ENCODE data around the gene CCDC92.

The CCDC92 gene, protein sequence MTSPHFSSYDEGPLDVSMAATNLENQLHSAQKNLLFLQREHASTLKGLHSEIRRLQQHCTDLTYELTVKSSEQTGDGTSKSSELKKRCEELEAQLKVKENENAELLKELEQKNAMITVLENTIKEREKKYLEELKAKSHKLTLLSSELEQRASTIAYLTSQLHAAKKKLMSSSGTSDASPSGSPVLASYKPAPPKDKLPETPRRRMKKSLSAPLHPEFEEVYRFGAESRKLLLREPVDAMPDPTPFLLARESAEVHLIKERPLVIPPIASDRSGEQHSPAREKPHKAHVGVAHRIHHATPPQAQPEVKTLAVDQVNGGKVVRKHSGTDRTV

GRCh38 chr12:123972457-123973401, at the start of gene CCDC92, which contains the start of gene ZNF664:
Gene CCDC92 (minus strand): TSS chr12:123972831. CDS start chr12:123944305, 28,526 bp downstream.
Gene ZNF664 (plus strand): TSS chr12:123973215. CDS start chr12:124012145, 38,930 bp downstream.
- Histone ChIP-seq H3K9me3 (ENCODE audit: insufficient read depth, low read length) (no peaks in the 10 kb centered on the region), H3K4me2 (ENCODE audit: low read depth, low read length, poor library complexity, severe bottlenecking) (peak within 1 kb of the TSS; percentile 86), H3K9ac (ENCODE audit: low read length) (peak within 1 kb of the TSS; percentile 62), H3K27ac (ENCODE audit: low read depth, low read length) (no peak within 1 kb of the TSS), H2AFZ (ENCODE audit: low read depth, low read length, severe bottlenecking) (peak within 1 kb of the TSS; percentile 70), H3K9me2 (replicated peaks; ENCODE audit: insufficient read depth, low read length) (no peaks in the 10 kb centered on the region), H3F3A (ENCODE audit: insufficient read depth) (peaks cover 5% of the 10 kb centered on the region; the same call in 1 of the 2 replicates), H3K27me3 (ENCODE audit: low read length) (no peaks in the 10 kb centered on the region), H3K4me3 (ENCODE audit: insufficient read depth, low read length, poor library complexity, severe bottlenecking) (peak within 1 kb of the TSS; percentile 83), H3K79me2 (ENCODE audit: insufficient read depth, low read length) (peaks cover 5% of the 10 kb centered on the region; the same call in 1 of the 2 replicates), H4K20me1 (ENCODE audit: low read depth, low read length) (peaks cover 5% of the 10 kb centered on the region; the same call in 1 of the 2 replicates), H3K36me3 (ENCODE audit: low read length) (no peaks in the 10 kb centered on the region; the same call in 1 of the 2 replicates)
- TF ChIP-seq, protein P1, sequence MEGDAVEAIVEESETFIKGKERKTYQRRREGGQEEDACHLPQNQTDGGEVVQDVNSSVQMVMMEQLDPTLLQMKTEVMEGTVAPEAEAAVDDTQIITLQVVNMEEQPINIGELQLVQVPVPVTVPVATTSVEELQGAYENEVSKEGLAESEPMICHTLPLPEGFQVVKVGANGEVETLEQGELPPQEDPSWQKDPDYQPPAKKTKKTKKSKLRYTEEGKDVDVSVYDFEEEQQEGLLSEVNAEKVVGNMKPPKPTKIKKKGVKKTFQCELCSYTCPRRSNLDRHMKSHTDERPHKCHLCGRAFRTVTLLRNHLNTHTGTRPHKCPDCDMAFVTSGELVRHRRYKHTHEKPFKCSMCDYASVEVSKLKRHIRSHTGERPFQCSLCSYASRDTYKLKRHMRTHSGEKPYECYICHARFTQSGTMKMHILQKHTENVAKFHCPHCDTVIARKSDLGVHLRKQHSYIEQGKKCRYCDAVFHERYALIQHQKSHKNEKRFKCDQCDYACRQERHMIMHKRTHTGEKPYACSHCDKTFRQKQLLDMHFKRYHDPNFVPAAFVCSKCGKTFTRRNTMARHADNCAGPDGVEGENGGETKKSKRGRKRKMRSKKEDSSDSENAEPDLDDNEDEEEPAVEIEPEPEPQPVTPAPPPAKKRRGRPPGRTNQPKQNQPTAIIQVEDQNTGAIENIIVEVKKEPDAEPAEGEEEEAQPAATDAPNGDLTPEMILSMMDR (IDR thresholded peaks at IDR 0.05; ENCODE audit: insufficient read depth, low read length, poor library complexity, severe bottlenecking), result no peak
- TF ChIP-seq EZH2phosphoT487 (conservative IDR thresholded peaks at IDR 0.05; ENCODE audit: low read length), result no peak

- Histone ChIP-seq H4K20me1 (ENCODE audit: low read depth, low read length) (0 out of 2 replicates have a peak, but pooled peaks cover 3% of the 10 kb centered on the region), H3K27ac (ENCODE audit: low read depth, low read length) (no peak overlapping the region), H3F3A (ENCODE audit: insufficient read depth) (no peaks in the 10 kb centered on the region), H3K4me3 (ENCODE audit: insufficient read depth, low read length, poor library complexity, severe bottlenecking) (no peak overlapping the region), H2AFZ (ENCODE audit: low read depth, low read length, severe bottlenecking) (no peak overlapping the region), H3K79me2 (ENCODE audit: insufficient read depth, low read length) (no peaks in the 10 kb centered on the region), H3K27me3 (ENCODE audit: low read length) (no peaks in the 10 kb centered on the region), H3K36me3 (ENCODE audit: low read length) (no peaks in the 10 kb centered on the region), H3K9me3 (ENCODE audit: insufficient read depth, low read length) (no peaks in the 10 kb centered on the region), H3K9ac (ENCODE audit: low read length) (no peak overlapping the region), H3K9me2 (replicated peaks; ENCODE audit: insufficient read depth, low read length) (no peaks in the 10 kb centered on the region), H3K4me2 (ENCODE audit: low read depth, low read length, poor library complexity, severe bottlenecking) (no peak overlapping the region)
- TF ChIP-seq, protein P1 (IDR thresholded peaks at IDR 0.05; ENCODE audit: insufficient read depth, low read length, poor library complexity, severe bottlenecking), result no peak
- no peak for TF ChIP-seq EZH2phosphoT487 (conservative IDR thresholded peaks at IDR 0.05; ENCODE audit: low read length)
Measured at GRCh38 chr12:124022161-124022560, 49.5 kb upstream of the CCDC92 start.

DNA sequence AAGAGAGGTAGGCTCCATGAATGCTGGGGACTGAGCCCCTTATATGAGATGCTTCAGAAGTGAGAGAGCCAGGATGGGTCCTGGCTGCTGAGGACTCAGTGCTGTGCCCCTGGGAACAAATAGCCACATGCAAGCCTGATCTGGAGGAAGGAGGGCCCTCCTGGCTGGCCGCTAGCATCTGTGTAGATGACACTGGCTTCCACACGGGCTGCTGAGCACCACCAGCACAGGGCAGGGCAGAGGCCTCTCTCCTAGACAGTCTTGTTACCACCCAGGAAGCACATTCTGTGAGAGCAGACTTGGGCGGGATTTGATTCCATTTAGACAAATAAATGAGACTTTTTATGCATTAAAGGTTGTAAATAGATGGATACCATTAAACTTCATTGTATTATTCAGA, 48.4 kb upstream of the CCDC92 start:
- H3K27ac ChIP-seq (ENCODE audit: low read depth, low read length), result no peak overlapping the region
- no peaks in the 10 kb centered on the region for H3K9me3 ChIP-seq (ENCODE audit: insufficient read depth, low read length)
- H2AFZ ChIP-seq (ENCODE audit: low read depth, low read length, severe bottlenecking), result no peak overlapping the region
- H3F3A ChIP-seq (ENCODE audit: insufficient read depth), result no peaks in the 10 kb centered on the region
- no peak overlapping the region for H3K4me2 ChIP-seq (ENCODE audit: low read depth, low read length, poor library complexity, severe bottlenecking)
- H3K79me2 ChIP-seq (ENCODE audit: insufficient read depth, low read length), result no peaks in the 10 kb centered on the region
- H3K4me3 ChIP-seq (ENCODE audit: insufficient read depth, low read length, poor library complexity, severe bottlenecking), result no peak overlapping the region
- H3K27me3 ChIP-seq (ENCODE audit: low read length), result no peaks in the 10 kb centered on the region
- H3K9me2 ChIP-seq (replicated peaks; ENCODE audit: insufficient read depth, low read length), result no peaks in the 10 kb centered on the region
- no peaks in the 10 kb centered on the region for H3K36me3 ChIP-seq (ENCODE audit: low read length)
- H3K9ac ChIP-seq (ENCODE audit: low read length), result no peak overlapping the region
- peaks cover 7% of the 10 kb centered on the region; the same call in 1 of the 2 replicates for H4K20me1 ChIP-seq (ENCODE audit: low read depth, low read length)
- TF ChIP-seq, protein P1 (IDR thresholded peaks at IDR 0.05; ENCODE audit: insufficient read depth, low read length, poor library complexity, severe bottlenecking), result no peak
- no peak for TF ChIP-seq EZH2phosphoT487 (conservative IDR thresholded peaks at IDR 0.05; ENCODE audit: low read length)
